HG03025 (cell line): ENCODE results near the gene KIRREL3.

Source experiments
- ATAC-seq: cut with Tn5 transposase; IDR thresholded peaks from one replicate; pipeline ENCODE4 v1.9.1; 2021; ENCODE audit warnings: mild to moderate bottlenecking, moderate library complexity; ENCODE audit not compliant: unreplicated experiment, low FRiP score

The KIRREL3 gene

DNA sequence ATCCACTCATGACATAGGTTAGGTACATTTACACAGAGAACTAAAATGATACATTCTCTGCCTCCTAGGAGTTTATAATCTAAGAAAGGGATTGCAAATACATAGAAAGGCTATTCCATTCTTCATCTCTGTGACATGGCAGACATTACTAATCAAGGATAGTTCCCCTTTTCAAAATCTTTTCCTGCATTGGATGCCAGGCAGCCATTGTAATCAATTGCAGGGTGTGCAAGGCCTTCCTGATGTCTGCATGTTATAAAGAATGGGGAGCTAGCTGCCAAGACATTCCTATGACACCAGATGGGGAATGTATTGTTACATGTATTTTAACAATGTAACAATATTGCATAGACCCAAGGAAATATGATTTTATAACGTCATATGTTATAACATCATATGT is 82.0 kb downstream of the KIRREL3 start:
- no peak for ATAC-seq

- ATAC-seq: peak; percentile 95
These were observed 82.9 kb downstream of the KIRREL3 start for GRCh38 chr11:126917531-126918204.

DNA sequence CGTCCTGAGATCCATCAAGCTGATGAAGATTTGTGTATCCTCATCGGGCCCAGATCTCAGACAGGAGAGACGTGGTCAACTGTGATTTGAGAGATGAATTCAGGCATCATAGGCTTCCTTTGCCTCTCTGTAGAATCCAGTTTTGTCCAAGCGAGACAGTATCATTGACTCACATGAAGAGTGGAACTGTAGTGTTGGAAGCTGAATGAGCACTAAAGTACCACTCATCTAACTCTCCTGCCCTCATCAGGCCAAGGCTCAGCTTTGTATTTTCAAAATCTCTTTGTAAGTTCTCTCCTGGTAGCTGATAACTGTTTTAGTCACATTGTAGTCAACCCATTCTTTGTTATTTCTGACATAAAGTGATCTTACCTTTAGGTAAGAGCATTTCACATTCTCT is 85.1 kb downstream of the KIRREL3 start:
- no peak for ATAC-seq

- ATAC-seq: no peak
These were observed 85.6 kb downstream of the KIRREL3 start for GRCh38 chr11:126914941-126915340.

GRCh38 chr11:126914166-126914565 is 86.4 kb downstream of the KIRREL3 start:
- ATAC-seq: no peak

DNA sequence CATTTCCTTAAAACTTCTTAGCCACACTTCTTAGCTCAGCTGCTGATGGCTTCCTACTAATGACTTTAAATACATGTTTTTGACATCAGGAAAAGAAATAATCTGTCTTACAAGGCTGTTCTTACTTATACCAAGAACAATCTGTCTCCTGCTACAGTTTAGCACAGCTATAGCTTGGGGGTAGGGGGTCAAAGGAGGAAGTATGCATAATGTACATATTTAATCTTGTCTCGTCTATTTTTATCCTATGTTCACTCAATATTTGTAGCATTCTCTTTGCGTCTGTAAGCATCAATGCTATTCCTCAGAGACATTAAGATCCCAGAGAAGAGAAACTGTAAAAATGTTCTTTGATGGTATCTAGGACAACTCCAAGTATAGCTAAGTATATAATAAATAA is 96.0 kb downstream of the KIRREL3 start:
- no peak for ATAC-seq

GRCh38 chr11:126901783-126902182 is 98.8 kb downstream of the KIRREL3 start:
- no peak for ATAC-seq

DNA sequence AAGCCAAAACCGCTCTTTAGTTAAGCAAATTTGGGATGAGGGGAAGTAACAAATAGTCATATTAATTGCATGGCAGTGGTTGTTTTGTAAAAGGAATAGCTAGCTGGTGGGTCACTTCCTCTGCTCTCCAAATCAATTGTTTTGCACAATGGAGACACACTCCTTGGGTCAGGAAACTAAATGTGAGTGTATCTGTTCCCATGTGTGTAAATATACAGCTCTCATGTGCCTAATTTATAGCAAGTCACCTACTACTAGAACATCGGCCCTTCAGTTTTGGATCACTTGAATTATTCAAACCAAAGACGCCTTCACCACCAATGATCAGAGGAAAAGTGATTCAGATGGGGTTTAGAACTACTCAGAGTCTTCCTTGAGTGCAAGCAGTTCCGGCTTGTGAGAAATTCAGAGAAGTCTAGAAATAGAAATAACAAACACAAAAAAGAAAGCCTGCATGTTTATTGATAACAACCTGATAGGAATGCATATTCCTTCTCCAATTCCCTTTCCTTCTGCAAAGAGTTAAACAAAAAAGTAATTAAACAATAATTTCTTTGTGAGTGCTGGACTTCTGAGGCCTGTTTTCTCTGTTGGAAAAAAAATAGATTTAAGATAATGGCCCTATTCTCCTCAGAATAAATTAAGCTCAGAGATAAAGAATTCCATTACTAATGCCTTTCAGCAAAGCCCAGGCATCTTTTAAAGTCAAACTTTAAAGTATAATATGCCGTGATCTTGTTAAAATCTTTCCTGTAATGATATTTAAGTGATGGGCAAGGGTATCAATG is 100.4 kb downstream of the KIRREL3 start:
- no peak for ATAC-seq

DNA sequence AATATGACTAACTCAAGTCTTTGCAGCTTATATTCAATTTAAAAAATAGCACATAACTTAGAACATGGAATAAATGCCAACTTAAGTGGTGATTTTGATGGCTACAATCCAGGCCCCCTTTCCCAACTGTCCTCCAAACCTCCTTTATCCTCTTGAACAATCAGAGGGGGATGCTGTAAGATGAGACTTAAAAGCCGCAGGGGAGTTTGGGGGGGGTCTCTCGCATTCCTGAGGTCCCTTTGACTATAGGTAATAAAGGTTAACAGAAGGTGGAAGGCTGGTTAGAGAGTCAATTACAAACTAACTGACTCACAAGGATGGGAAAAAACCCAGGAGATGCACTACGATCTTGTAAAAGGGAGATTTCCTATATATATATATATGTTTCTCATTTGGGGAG is 101.8 kb downstream of the KIRREL3 start:
- no peak for ATAC-seq

GRCh38 chr11:126897430-126897829 is 103.1 kb downstream of the KIRREL3 start:
- ATAC-seq: no peak

DNA sequence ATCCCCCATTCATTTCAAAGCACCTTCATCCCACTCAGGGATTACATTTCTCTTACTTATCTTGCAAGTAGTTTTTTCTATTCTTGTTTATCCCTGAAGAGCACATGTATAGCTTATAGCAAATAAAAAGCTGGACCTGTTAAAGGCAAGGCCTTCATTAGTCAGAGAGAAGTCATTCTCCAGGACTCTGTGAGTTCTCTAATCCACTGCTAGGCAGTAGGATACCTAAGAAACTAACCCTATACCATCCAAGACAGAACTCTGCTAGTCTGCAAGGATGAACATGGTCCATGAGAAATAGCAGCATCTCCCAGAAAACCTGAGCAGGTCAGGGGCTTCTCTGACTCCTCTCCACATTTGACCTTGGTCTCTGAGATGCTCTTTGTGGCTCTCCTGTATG is 104.5 kb downstream of the KIRREL3 start:
- ATAC-seq: no peak

DNA sequence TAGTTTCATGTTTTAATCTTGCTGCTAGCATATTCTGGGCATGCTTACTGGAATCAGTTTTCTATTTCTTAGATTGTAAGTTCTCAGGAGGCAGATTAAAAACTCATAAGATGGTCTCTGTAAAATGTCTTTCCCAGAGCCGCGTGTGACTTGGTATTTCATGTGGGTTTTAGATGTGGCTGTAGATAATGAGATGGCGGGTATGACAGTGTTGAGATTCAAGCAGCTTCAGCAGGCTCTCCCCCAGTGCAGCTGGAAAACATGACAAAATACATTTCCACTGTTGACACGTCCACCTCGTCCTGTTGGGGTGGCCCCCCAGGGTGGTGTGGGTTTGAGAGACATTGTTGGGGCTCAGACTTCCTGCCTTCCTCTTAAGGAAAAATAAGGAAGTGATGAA is 106.8 kb downstream of the KIRREL3 start:
- no peak for ATAC-seq

DNA sequence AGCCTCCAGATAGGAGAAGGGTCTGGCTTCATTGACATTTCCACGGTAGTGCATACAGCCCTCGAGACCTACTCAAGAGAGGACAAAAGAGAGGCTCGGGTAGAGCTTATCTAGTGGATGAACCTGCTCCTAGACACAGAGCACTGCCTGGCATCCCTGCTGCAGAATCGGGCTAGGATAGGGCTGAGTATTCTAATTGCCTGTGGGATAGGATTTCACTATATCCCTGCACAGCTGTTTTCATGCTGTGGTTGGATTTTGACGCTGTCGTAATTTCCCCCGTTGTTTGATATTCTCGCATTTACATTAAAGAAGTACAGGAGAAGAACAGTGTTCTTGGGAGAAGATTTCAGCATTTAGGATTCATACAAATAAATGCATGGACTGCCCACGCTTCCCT is 107.8 kb downstream of the KIRREL3 start:
- no peak for ATAC-seq

GRCh38 chr11:126891556-126892217 is 108.9 kb downstream of the KIRREL3 start:
- ATAC-seq: no peak

DNA sequence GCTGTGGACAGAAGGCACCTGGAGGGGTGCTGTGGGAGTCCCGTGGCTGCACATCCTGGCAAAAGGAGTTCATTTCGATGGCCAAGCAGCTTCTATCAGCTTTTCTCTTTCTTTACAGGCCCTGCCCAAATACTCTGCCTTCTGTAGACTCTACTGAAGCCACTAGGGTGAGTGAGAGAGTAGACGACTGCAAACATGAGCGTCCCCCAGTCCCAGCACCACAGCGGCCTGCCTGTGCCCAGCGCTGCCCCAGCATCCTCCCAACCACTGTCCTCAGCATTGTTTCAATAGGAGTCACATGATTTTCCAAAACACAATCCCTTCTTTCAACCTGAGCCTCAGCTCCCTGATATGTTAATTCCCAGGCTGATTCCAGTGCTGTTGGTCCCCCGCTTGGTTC is 110.0 kb downstream of the KIRREL3 start:
- ATAC-seq: no peak

DNA sequence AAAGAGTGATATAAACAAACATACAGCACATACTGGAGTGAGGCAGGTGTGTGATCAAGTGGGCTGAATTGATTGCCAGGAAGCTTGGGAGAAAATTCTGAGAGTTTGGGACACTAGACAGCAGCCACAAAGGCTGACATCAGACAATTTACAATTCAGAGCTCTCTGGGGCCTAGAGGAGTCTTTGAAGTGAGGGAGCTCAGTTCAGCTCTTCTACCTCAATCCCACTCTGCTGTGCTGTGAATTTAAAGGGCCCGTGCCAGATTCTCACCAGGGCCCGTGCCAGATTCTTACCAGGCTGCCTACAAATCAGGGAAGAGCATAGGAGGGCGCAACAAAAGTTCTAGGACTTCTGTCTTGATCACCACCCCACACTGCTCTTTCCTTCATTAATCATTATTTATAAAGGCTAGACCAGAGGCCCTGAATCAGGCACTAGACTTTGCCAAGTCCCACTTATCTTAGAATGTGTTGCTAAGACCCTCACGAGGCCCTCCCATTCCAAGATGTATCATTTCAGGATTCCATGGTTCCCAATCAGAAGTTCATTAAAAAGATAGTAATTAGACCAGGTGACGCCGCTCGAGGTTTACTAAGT is 112.4 kb downstream of the KIRREL3 start:
- no peak for ATAC-seq

DNA sequence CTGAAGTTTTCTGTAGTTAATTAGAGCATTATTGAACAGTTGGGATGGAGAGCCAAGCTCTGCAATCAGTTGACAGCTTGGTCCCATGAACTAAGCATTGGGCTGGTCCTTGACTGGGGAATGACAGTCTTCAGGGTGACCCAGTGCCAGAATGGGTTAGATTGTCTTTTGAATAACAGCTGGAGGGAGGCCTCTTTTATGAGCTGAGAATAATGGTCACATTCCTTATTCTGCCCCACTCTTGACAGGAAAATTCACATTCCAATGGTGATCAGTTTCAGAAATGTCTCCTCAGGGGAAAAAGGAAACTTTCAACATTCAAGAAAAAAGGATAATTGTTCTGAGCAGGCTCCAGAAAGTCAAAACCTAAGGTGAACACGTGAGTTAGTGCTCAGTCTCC is 113.9 kb downstream of the KIRREL3 start:
- no peak for ATAC-seq

GRCh38 chr11:126886085-126886484 is 114.5 kb downstream of the KIRREL3 start:
- no peak for ATAC-seq

- no peak for ATAC-seq
These were observed 116.0 kb downstream of the KIRREL3 start for GRCh38 chr11:126884594-126884993.

DNA sequence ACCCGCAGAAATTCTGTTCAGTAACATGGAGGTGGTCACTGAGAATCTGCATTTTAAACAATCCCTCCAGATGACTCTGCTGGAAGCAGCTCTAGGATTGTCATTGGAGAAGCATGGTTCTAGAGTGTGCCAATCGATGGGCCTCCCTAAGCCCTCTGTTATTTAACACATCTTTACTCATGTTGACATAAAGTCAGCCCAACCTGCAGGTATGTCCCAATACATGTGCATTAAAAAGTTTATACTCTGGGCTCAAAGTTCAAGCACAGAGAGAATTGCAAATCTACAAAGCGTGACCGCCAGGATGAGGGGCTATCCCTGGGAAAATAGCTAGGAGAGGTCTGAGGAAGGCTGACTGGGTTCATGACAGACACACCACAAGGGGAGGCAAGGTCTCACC is 116.4 kb downstream of the KIRREL3 start:
- ATAC-seq: no peak

DNA sequence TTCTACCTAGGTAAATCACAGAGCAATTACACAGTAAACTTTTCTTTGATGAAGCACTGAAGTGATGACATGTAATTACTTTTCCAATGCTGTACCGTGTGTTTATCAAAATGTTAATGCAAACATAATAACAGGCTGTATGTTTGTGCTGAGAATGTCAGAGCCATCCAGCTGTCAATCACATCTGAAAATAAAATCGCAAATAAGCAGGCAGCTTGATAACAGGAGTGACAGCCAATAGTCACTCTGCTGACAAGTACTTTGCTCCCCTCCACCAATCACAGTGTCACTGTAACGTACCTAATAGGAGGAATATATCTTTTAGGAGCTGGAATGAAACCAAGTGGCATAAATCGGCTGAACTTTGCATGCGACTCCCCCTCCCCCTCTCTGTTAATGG is 119.7 kb downstream of the KIRREL3 start:
- ATAC-seq: no peak
